Muscle layer of colon (tissue), 2 donors: ENCODE results near the gene UVRAG.

Source experiments
- H3K27ac ChIP-seq: one replicate; pipeline ENCODE4 v1.7.0; 2013; ENCODE audit warnings: low read depth, mild to moderate bottlenecking, low read length, moderate library complexity
- H3K27me3 ChIP-seq, 2 donors: one replicate each; pipeline ENCODE4 v1.7.0; 2013; ENCODE audit warnings: low read length in 2 of 2, mild to moderate bottlenecking in 2 of 2; ENCODE audit not compliant: insufficient read depth in 2 of 2, control insufficient read depth in 1 of 2
- H3K36me3 ChIP-seq: one replicate; pipeline ENCODE4 v1.7.0; 2013; ENCODE audit warnings: mild to moderate bottlenecking, low read length; ENCODE audit not compliant: insufficient read depth
- H3K4me1 ChIP-seq: one replicate; pipeline ENCODE4 v1.7.0; 2013; ENCODE audit warnings: mild to moderate bottlenecking, low read length; ENCODE audit not compliant: insufficient read depth
- H3K4me3 ChIP-seq, 2 donors: one replicate each; pipeline ENCODE4 v1.7.0; 2013; ENCODE audit warnings: low read length in 2 of 2, low read depth in 1 of 2, mild to moderate bottlenecking in 1 of 2, moderate library complexity in 1 of 2
- H3K9ac ChIP-seq: one replicate; pipeline ENCODE4 v1.7.0; 2013; ENCODE audit warnings: low read length
- H3K9me3 ChIP-seq: one replicate; pipeline ENCODE4 v1.7.0; 2013; ENCODE audit warnings: mild to moderate bottlenecking, low read length
- donor health status: abdominal sarcoma.
- donor health status: Adenocarcinoma of cecum.

UVRAG gene

GRCh38 chr11:76013526-76013925, 198.5 kb downstream of the UVRAG start:
- Histone ChIP-seq H3K27ac (no peak overlapping the region), H3K9me3 (no peaks in the 10 kb centered on the region), H3K27me3 (no peaks in the 10 kb centered on the region), H3K9ac (no peak overlapping the region), H3K4me1 (no peaks in the 10 kb centered on the region), H3K36me3 (peaks cover 4% of the 10 kb centered on the region), H3K4me3 (no peak overlapping the region)

GRCh38 chr11:76023236-76024068, 208.4 kb downstream of the UVRAG start:
- Histone ChIP-seq H3K36me3 (peaks cover 4% of the 10 kb centered on the region), H3K27ac (no peak overlapping the region), H3K9ac (no peak overlapping the region), H3K27me3 (no peaks in the 10 kb centered on the region), H3K9me3 (no peaks in the 10 kb centered on the region), H3K4me3 (no peak overlapping the region), H3K4me1 (peaks cover 14% of the 10 kb centered on the region)

GRCh38 chr11:76025068-76025467, 210.1 kb downstream of the UVRAG start:
- no peaks in the 10 kb centered on the region for H3K27me3 ChIP-seq
- no peaks in the 10 kb centered on the region for H3K36me3 ChIP-seq
- H3K9me3 ChIP-seq: no peaks in the 10 kb centered on the region
- H3K9ac ChIP-seq: no peak overlapping the region
- peaks cover 14% of the 10 kb centered on the region for H3K4me1 ChIP-seq
- H3K27ac ChIP-seq: no peak overlapping the region
- H3K4me3 ChIP-seq: no peak overlapping the region

- no peaks in the 10 kb centered on the region for H3K36me3 ChIP-seq
- no peaks in the 10 kb centered on the region for H3K9me3 ChIP-seq
- H3K27ac ChIP-seq: no peak overlapping the region
- no peak overlapping the region for H3K9ac ChIP-seq
- no peak overlapping the region for H3K4me3 ChIP-seq
- H3K27me3 ChIP-seq: no peaks in the 10 kb centered on the region
- H3K4me1 ChIP-seq: peaks cover 14% of the 10 kb centered on the region
These were observed 210.8 kb downstream of the UVRAG start for GRCh38 chr11:76025817-76026216.

- Histone ChIP-seq H3K36me3 (no peaks in the 10 kb centered on the region), H3K4me1 (peaks cover 14% of the 10 kb centered on the region), H3K4me3 (no peak overlapping the region), H3K27me3 (no peaks in the 10 kb centered on the region), H3K9me3 (no peaks in the 10 kb centered on the region), H3K27ac (no peak overlapping the region), H3K9ac (no peak overlapping the region)
These were observed 211.3 kb downstream of the UVRAG start for GRCh38 chr11:76026281-76026680.

- no peaks in the 10 kb centered on the region for H3K9me3 ChIP-seq
- H3K9ac ChIP-seq: no peak overlapping the region
- H3K27ac ChIP-seq: no peak overlapping the region
- no peak overlapping the region for H3K4me3 ChIP-seq
- H3K27me3 ChIP-seq: no peaks in the 10 kb centered on the region
- H3K36me3 ChIP-seq: no peaks in the 10 kb centered on the region
- H3K4me1 ChIP-seq: peaks cover 14% of the 10 kb centered on the region
These were observed 211.9 kb downstream of the UVRAG start for GRCh38 chr11:76026862-76027261.

GRCh38 chr11:76030286-76030685, 215.3 kb downstream of the UVRAG start:
- Histone ChIP-seq H3K36me3 (no peaks in the 10 kb centered on the region), H3K4me3 (no peak overlapping the region), H3K27me3 (no peaks in the 10 kb centered on the region), H3K4me1 (peaks cover 2% of the 10 kb centered on the region), H3K27ac (no peak overlapping the region), H3K9ac (no peak overlapping the region), H3K9me3 (no peaks in the 10 kb centered on the region)

GRCh38 chr11:76030968-76031590, 216.1 kb downstream of the UVRAG start:
- Histone ChIP-seq H3K27ac (no peak overlapping the region), H3K4me1 (no peaks in the 10 kb centered on the region), H3K9ac (no peak overlapping the region), H3K27me3 (no peaks in the 10 kb centered on the region), H3K36me3 (no peaks in the 10 kb centered on the region), H3K9me3 (no peaks in the 10 kb centered on the region), H3K4me3 (no peak overlapping the region)

- Histone ChIP-seq H3K27me3 (no peaks in the 10 kb centered on the region), H3K36me3 (no peaks in the 10 kb centered on the region), H3K4me3 (no peak overlapping the region), H3K4me1 (no peaks in the 10 kb centered on the region), H3K27ac (no peak overlapping the region), H3K9me3 (no peaks in the 10 kb centered on the region), H3K9ac (no peak overlapping the region)
These were observed 218.7 kb downstream of the UVRAG start for GRCh38 chr11:76033699-76034098.

- no peak overlapping the region for H3K4me3 ChIP-seq
- no peaks in the 10 kb centered on the region for H3K27me3 ChIP-seq
- H3K27ac ChIP-seq: no peak overlapping the region
- H3K4me1 ChIP-seq: no peaks in the 10 kb centered on the region
- no peaks in the 10 kb centered on the region for H3K36me3 ChIP-seq
- no peak overlapping the region for H3K9ac ChIP-seq
- no peaks in the 10 kb centered on the region for H3K9me3 ChIP-seq
These were observed 220.0 kb downstream of the UVRAG start for GRCh38 chr11:76035020-76035419.

GRCh38 chr11:76038608-76039007, 223.6 kb downstream of the UVRAG start:
- H3K9me3 ChIP-seq: no peaks in the 10 kb centered on the region

GRCh38 chr11:76041208-76041607, 226.2 kb downstream of the UVRAG start:
- Histone ChIP-seq H3K36me3 (no peaks in the 10 kb centered on the region), H3K4me1 (no peaks in the 10 kb centered on the region)

More at GRCh38 chr11:76038608-76039007, 223.6 kb downstream of the UVRAG start:
- Histone ChIP-seq H3K27ac (no peak overlapping the region), H3K27me3 (no peaks in the 10 kb centered on the region), H3K9ac (no peak overlapping the region), H3K4me3 (no peak overlapping the region), H3K36me3 (no peaks in the 10 kb centered on the region), H3K4me1 (no peaks in the 10 kb centered on the region)

More at GRCh38 chr11:76041208-76041607, 226.2 kb downstream of the UVRAG start:
- Histone ChIP-seq H3K4me3 (no peak overlapping the region), H3K27ac (no peak overlapping the region), H3K9ac (no peak overlapping the region), H3K27me3 (no peaks in the 10 kb centered on the region), H3K9me3 (no peaks in the 10 kb centered on the region)
